Mucosa of stomach (tissue), 1 donor: ENCODE measurements around the gene DMGDH.

Experiments used
- H3K27me3 ChIP-seq: one replicate; pipeline ENCODE4 v1.7.0; 2013; ENCODE audit warnings: mild to moderate bottlenecking, low read length; ENCODE audit not compliant: control insufficient read depth, insufficient read depth
- H3K36me3 ChIP-seq: one replicate; pipeline ENCODE4 v1.7.0; 2013; ENCODE audit warnings: low read length; ENCODE audit not compliant: control insufficient read depth, insufficient read depth
- H3K4me1 ChIP-seq: one replicate; pipeline ENCODE4 v1.7.0; 2013; ENCODE audit warnings: mild to moderate bottlenecking, low read length; ENCODE audit not compliant: control insufficient read depth, insufficient read depth
- H3K4me3 ChIP-seq: one replicate; pipeline ENCODE4 v1.7.0; 2013; ENCODE audit warnings: low read length
- H3K9ac ChIP-seq: one replicate; pipeline ENCODE4 v1.7.0; 2013; ENCODE audit warnings: mild to moderate bottlenecking, low read length, moderate library complexity
- H3K9me3 ChIP-seq: one replicate; pipeline ENCODE4 v1.7.0; 2013; ENCODE audit warnings: mild to moderate bottlenecking, low read length, moderate library complexity; ENCODE audit not compliant: control insufficient read depth
- donor health status: Pancreatic carcinoma.

The DMGDH gene

GRCh38 chr5:79088507-79088906, 19.0 kb upstream of the DMGDH start:
- Histone ChIP-seq H3K4me3 (no peak overlapping the region), H3K4me1 (no peaks in the 10 kb centered on the region), H3K9ac (no peak overlapping the region), H3K9me3 (no peaks in the 10 kb centered on the region), H3K36me3 (no peaks in the 10 kb centered on the region), H3K27me3 (no peaks in the 10 kb centered on the region)

- no peak overlapping the region for H3K4me3 ChIP-seq
- H3K36me3 ChIP-seq = no peaks in the 10 kb centered on the region
- no peaks in the 10 kb centered on the region for H3K27me3 ChIP-seq
- no peak overlapping the region for H3K9ac ChIP-seq
- H3K4me1 ChIP-seq = no peaks in the 10 kb centered on the region
- no peaks in the 10 kb centered on the region for H3K9me3 ChIP-seq
Measured at GRCh38 chr5:79086116-79086515, 16.6 kb upstream of the DMGDH start.

DNA sequence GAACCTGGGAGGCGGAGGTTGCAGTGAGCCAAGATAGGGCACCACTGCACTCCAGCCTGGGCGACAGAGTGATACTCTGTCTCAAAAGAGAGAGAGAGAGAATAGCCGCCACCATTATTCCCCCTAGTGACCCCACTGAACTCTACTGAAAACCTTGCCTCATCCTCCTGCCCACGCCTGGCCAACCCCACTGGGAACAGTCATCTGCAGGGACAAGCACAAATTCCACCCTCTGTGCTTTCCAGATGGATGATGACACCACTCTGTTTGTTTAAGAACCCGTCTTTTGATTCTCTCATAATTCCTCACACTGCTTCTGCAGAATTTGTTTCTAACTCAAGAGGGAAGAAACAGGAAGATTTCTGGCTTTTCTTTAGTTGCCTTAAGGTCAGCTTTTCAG, 12.3 kb upstream of the DMGDH start:
- Histone ChIP-seq H3K9me3 (no peaks in the 10 kb centered on the region), H3K9ac (no peak overlapping the region), H3K36me3 (no peaks in the 10 kb centered on the region), H3K4me3 (no peak overlapping the region), H3K4me1 (no peaks in the 10 kb centered on the region), H3K27me3 (no peaks in the 10 kb centered on the region)

GRCh38 chr5:79080804-79081203, 11.3 kb upstream of the DMGDH start:
- no peaks in the 10 kb centered on the region for H3K4me1 ChIP-seq
- H3K27me3 ChIP-seq = no peaks in the 10 kb centered on the region
- H3K4me3 ChIP-seq = no peak overlapping the region
- no peaks in the 10 kb centered on the region for H3K9me3 ChIP-seq
- H3K36me3 ChIP-seq = no peaks in the 10 kb centered on the region
- H3K9ac ChIP-seq = no peak overlapping the region

DNA sequence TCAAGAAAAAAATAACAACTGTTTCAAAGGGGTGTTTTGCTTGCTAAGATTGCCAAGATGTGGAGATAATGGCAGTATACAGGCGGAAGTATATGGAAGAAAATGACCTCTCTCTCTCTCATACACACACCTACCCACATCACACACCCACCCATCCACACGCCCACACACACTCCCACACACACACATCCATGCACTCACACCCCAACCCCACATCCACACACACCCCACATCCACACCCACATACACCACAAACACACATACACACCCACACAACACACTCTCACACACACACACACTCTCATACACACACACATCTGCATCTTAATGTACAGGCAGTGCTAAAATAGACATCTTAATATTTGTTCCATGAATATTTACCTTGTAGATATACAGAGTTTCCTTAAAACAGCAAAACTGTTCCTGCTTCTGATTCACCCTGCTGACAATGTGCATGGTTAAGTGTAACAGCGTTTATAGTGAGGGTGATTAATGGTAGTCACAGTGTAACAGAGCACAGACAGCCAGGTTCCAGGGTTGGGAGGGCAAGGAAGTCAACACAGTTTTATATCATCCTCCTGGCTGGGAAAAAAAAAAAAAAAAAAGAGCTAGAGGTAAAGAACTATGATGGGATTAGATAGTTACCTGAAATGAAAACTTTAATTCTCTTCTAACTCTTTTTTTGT, 8.3 kb upstream of the DMGDH start:
- no peaks in the 10 kb centered on the region for H3K4me1 ChIP-seq
- H3K9me3 ChIP-seq = peaks cover 4% of the 10 kb centered on the region
- no peaks in the 10 kb centered on the region for H3K36me3 ChIP-seq
- no peak overlapping the region for H3K9ac ChIP-seq
- H3K4me3 ChIP-seq = no peak overlapping the region
- no peaks in the 10 kb centered on the region for H3K27me3 ChIP-seq

GRCh38 chr5:79076819-79077218, 7.3 kb upstream of the DMGDH start:
- H3K9me3 ChIP-seq = peaks cover 4% of the 10 kb centered on the region

GRCh38 chr5:79075646-79076426, 6.4 kb upstream of the DMGDH start:
- peaks cover 4% of the 10 kb centered on the region for H3K9me3 ChIP-seq

More at GRCh38 chr5:79076819-79077218, 7.3 kb upstream of the DMGDH start:
- no peaks in the 10 kb centered on the region for H3K4me1 ChIP-seq
- H3K9ac ChIP-seq = no peak overlapping the region
- H3K36me3 ChIP-seq = no peaks in the 10 kb centered on the region
- H3K27me3 ChIP-seq = no peaks in the 10 kb centered on the region
- no peak overlapping the region for H3K4me3 ChIP-seq

GRCh38 chr5:79074641-79075040, 5.2 kb upstream of the DMGDH start:
- Histone ChIP-seq H3K9me3 (peaks cover 4% of the 10 kb centered on the region), H3K36me3 (no peaks in the 10 kb centered on the region), H3K4me1 (no peaks in the 10 kb centered on the region)

More at GRCh38 chr5:79075646-79076426, 6.4 kb upstream of the DMGDH start:
- Histone ChIP-seq H3K4me3 (no peak overlapping the region), H3K27me3 (no peaks in the 10 kb centered on the region), H3K36me3 (no peaks in the 10 kb centered on the region), H3K9ac (no peak overlapping the region), H3K4me1 (no peaks in the 10 kb centered on the region)

GRCh38 chr5:79070350-79070667, 835 bp upstream of the DMGDH start:
- Histone ChIP-seq H3K9me3 (peaks cover 4% of the 10 kb centered on the region), H3K4me1 (no peaks in the 10 kb centered on the region), H3K27me3 (peaks cover 6% of the 10 kb centered on the region), H3K4me3 (no peak overlapping the region), H3K9ac (no peak overlapping the region), H3K36me3 (no peaks in the 10 kb centered on the region)

More at GRCh38 chr5:79074641-79075040, 5.2 kb upstream of the DMGDH start:
- Histone ChIP-seq H3K9ac (no peak overlapping the region), H3K4me3 (no peak overlapping the region), H3K27me3 (peaks cover 4% of the 10 kb centered on the region)

- Histone ChIP-seq H3K9ac (no peak overlapping the region), H3K4me3 (no peak overlapping the region)
Measured at GRCh38 chr5:79062436-79062835, 7.0 kb downstream of the DMGDH start.

DNA sequence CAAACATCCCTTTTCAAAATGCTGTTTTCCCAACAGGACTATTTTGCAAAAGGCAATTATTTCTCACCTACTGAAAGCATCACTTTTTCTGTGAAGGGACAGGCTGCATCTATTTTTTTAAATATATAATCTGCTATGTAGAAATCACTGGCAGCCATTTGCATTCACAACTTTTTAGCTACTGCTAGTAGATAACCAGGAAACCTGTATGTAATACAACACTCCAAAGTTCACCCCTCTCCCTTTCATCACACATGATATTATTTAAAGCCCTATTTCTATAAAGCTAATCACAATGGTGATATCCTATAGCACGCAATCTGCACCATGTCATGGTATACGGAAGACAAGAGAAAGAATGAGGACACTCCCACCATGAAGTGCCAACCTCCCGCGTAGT, 9.8 kb downstream of the DMGDH start:
- no peak overlapping the region for H3K9ac ChIP-seq
- no peaks in the 10 kb centered on the region for H3K9me3 ChIP-seq
- no peak overlapping the region for H3K4me3 ChIP-seq
- H3K36me3 ChIP-seq = no peaks in the 10 kb centered on the region
- no peaks in the 10 kb centered on the region for H3K27me3 ChIP-seq
- H3K4me1 ChIP-seq = no peaks in the 10 kb centered on the region

More at GRCh38 chr5:79062436-79062835, 7.0 kb downstream of the DMGDH start:
- Histone ChIP-seq H3K36me3 (no peaks in the 10 kb centered on the region), H3K27me3 (no peaks in the 10 kb centered on the region), H3K9me3 (no peaks in the 10 kb centered on the region), H3K4me1 (no peaks in the 10 kb centered on the region)

DNA sequence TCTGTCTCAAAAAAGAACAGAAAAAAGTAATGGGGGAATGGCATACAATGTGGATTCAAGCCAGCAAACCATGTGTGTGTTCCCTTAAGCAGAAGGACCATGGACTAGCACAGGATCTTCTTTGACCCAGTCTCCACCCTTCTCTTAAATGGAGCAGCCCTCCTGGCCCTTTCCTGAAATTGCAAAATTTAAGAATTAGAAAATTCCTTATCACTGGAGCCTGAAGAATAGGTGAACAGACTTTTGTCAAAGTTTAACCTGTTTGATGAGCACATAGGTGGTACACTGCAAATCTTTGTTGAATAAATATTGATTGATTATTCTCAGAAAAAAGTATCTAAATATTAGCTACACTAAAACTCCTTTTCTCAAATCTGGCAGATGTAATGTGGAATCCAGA, 12.6 kb downstream of the DMGDH start:
- no peaks in the 10 kb centered on the region for H3K4me1 ChIP-seq
- H3K36me3 ChIP-seq = no peaks in the 10 kb centered on the region
- H3K9me3 ChIP-seq = no peaks in the 10 kb centered on the region
- H3K27me3 ChIP-seq = no peaks in the 10 kb centered on the region
- H3K9ac ChIP-seq = no peak overlapping the region
- no peak overlapping the region for H3K4me3 ChIP-seq
